Measurements from ENCODE around the gene FAM168A.

GRCh38 chr11:73584831-73585230, 13.1 kb downstream of the FAM168A start:
- TF ChIP-seq CTCF (IDR thresholded peaks at IDR 0.05) (no peak), POLR2A (IDR thresholded peaks at IDR 0.05) (no peak), EP300 (IDR thresholded peaks at IDR 0.05) (no peak)

Measured in ovary (tissue), 3 donors.